Muscle layer of colon (tissue), 2 donors: ENCODE measurements around the gene ZNF541.

Experiments
- H3K27ac ChIP-seq: one replicate; pipeline ENCODE4 v1.7.0; 2013; ENCODE audit warnings: low read depth, mild to moderate bottlenecking, low read length, moderate library complexity
- H3K27me3 ChIP-seq, 2 donors: one replicate each; pipeline ENCODE4 v1.7.0; 2013; ENCODE audit warnings: low read length in 2 of 2, mild to moderate bottlenecking in 2 of 2; ENCODE audit not compliant: insufficient read depth in 2 of 2, control insufficient read depth in 1 of 2
- H3K36me3 ChIP-seq: one replicate; pipeline ENCODE4 v1.7.0; 2013; ENCODE audit warnings: mild to moderate bottlenecking, low read length; ENCODE audit not compliant: insufficient read depth
- H3K4me1 ChIP-seq: one replicate; pipeline ENCODE4 v1.7.0; 2013; ENCODE audit warnings: mild to moderate bottlenecking, low read length; ENCODE audit not compliant: insufficient read depth
- H3K4me3 ChIP-seq, 2 donors: one replicate each; pipeline ENCODE4 v1.7.0; 2013; ENCODE audit warnings: low read length in 2 of 2, low read depth in 1 of 2, mild to moderate bottlenecking in 1 of 2, moderate library complexity in 1 of 2
- H3K9ac ChIP-seq: one replicate; pipeline ENCODE4 v1.7.0; 2013; ENCODE audit warnings: low read length
- H3K9me3 ChIP-seq: one replicate; pipeline ENCODE4 v1.7.0; 2013; ENCODE audit warnings: mild to moderate bottlenecking, low read length
- donor health status: abdominal sarcoma.
- donor health status: Adenocarcinoma of cecum.

Gene ZNF541

DNA sequence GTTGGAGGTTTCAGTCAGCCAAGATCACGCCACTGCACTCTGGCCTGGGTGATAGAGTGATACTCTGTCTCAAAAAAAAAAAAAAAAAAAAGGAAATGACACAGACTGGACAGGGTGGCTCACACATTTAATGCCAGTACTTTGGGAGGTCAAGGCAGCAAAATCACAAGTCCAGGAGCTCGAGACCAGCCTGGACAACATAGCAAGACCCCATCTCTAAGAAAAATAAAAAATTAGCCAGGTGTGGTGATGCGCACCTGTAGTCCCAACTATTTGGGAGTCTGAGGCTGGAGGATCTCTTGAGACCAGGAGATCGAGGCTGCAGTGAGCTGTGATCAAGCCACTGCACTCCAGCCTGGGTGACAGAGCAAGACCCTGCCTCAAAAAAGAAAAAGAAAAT lies 35.5 kb downstream of the ZNF541 start:
- Histone ChIP-seq H3K36me3 (no peaks in the 10 kb centered on the region), H3K27me3 (no peaks in the 10 kb centered on the region), H3K27ac (no peak overlapping the region), H3K9ac (no peak overlapping the region), H3K9me3 (no peaks in the 10 kb centered on the region), H3K4me1 (peaks cover 23% of the 10 kb centered on the region), H3K4me3 (no peak overlapping the region)

DNA sequence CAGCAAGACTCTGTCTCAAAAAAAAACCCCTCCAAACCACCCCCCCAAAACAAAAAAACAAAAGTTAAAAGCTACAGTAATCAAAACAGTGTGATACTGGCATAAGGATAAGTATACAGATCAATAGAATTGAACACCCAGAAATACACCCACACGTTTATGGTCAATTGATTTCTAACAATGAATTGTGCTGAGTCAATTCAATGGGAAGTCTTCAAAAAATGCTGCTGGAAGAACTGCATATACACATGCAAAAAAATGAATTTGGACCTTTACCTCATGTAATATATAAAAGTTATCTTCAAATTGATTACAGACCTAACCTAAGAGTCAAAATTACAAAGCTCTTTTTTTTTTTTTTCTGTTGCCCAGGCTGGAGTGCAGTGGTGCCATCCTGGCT lies 38.3 kb downstream of the ZNF541 start:
- no peaks in the 10 kb centered on the region for H3K27me3 ChIP-seq
- H3K9me3 ChIP-seq, result no peaks in the 10 kb centered on the region
- no peak overlapping the region for H3K9ac ChIP-seq
- peaks cover 2% of the 10 kb centered on the region for H3K4me1 ChIP-seq
- H3K27ac ChIP-seq, result no peak overlapping the region
- H3K36me3 ChIP-seq, result no peaks in the 10 kb centered on the region
- H3K4me3 ChIP-seq, result no peak overlapping the region

DNA sequence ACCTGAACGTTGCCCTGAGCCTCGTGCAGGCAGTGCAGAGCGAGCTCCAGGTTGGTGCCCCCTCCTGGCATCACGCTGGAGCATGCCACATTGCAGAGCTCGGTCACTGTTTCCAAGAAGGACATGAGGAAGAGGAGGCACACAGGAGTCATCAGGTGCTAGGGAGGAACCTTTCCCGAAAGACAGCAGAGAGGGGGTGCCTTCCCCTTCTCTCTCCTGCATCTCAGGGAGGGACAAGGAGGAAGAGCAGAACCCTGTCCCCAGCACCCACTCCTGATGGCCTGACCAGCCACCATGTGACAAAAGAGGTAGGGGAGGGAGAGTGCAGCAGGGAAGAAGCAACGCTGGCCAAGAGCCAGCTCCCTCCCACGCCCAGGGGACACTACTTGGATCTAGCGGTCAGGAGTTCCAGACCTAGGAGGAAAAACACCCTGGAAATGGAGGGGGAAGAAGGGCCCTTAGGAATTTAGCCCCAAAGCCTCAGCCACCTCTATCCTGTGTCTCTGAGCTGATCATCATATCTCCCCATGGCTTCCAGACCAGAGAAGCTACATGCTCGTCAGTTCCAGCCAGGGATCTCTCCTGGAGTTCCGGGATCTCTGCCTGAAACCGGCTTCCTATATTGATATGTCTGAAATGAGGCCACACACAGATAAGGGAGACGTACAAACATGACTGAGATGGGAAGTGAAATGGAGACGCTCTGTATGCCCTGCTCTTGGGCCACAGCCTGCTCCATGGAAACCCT lies 41.1 kb downstream of the ZNF541 start:
- H3K9me3 ChIP-seq, result no peaks in the 10 kb centered on the region
- no peaks in the 10 kb centered on the region for H3K36me3 ChIP-seq
- H3K4me1 ChIP-seq, result no peaks in the 10 kb centered on the region
- no peaks in the 10 kb centered on the region for H3K27me3 ChIP-seq
- H3K9ac ChIP-seq, result no peak overlapping the region
- no peak overlapping the region for H3K27ac ChIP-seq
- no peak overlapping the region for H3K4me3 ChIP-seq

DNA sequence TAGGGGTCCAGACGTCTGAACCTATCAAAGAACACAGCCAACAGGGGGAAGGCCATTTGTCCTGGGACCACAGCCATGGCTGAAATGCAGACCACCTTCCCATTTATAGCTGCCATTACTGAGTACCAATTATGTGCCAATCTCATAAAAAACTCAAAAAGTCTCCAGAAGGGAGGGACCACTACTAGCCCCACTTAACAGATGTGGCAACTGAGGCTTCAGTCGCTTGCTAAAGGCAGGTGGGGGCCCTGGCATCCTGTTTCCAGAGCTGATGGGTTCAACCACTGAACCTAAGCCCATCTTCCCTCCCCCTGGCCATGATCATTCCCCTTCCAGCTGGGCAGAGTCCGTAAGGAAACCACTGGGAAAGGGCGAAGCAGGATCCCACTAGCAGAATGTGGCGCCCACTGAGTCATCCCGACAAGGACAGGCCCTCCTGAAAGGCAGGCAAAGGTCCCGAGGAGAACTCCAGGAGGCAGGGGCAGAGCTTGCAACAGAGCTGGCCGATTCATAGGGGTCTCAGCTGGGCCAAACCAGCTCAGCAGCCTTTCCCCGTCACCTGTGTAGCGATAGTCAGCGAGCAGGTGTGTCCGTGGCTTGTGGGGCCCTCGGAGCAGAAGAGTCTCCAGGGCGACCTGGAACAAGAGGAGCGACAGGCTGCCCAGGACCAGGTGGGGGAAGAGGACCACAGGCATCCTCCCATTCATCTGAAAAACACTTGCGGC lies 43.8 kb downstream of the ZNF541 start:
- Histone ChIP-seq H3K4me3 (no peak overlapping the region), H3K27me3 (no peaks in the 10 kb centered on the region), H3K9ac (no peak overlapping the region), H3K36me3 (no peaks in the 10 kb centered on the region), H3K27ac (no peak overlapping the region), H3K4me1 (no peaks in the 10 kb centered on the region), H3K9me3 (no peaks in the 10 kb centered on the region)

DNA sequence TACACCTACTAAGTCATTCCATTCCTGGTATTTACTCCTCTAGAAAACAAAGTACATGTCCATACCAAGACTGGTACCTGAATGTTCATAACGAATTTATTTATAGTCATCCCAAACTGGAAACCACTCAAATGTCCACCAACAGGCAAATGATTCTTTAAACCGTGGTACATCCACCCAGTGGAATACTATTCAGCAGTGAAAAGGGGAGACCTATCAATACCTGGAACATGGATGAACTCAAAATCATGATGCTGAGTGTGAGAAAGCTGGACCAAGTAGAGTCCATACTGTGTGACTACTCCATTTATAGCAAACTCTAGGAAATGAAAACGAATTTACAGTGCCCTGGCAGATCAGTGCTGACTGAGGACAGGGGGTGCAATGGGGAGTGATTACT lies 46.1 kb downstream of the ZNF541 start:
- Histone ChIP-seq H3K4me3 (no peak overlapping the region), H3K27ac (no peak overlapping the region), H3K27me3 (no peaks in the 10 kb centered on the region), H3K36me3 (no peaks in the 10 kb centered on the region), H3K4me1 (peaks cover 7% of the 10 kb centered on the region), H3K9me3 (no peaks in the 10 kb centered on the region), H3K9ac (no peak overlapping the region)

DNA sequence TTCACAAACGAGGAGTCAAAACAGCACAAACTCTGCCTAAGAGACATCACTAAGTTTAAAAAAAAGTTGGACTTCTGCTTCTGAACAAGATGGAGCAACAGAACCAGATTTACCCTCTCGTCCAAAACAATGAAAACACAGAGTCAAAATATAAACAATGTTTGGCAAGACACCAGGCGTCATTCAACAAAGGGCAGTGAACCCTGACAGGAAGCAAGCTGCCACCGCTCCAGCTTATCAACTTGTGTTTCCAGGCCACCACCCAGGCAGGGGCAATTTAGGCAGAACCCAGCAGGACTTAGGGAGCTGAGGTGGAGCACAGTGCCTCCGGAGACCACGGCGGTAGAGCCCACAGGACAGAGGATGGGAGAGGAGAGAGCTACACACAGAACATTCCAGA lies 49.5 kb downstream of the ZNF541 start:
- H3K9ac ChIP-seq, result no peak overlapping the region
- peaks cover 9% of the 10 kb centered on the region for H3K4me1 ChIP-seq
- H3K9me3 ChIP-seq, result no peaks in the 10 kb centered on the region
- H3K36me3 ChIP-seq, result no peaks in the 10 kb centered on the region
- H3K4me3 ChIP-seq, result no peak overlapping the region
- no peak overlapping the region for H3K27ac ChIP-seq
- no peaks in the 10 kb centered on the region for H3K27me3 ChIP-seq
